GF-D8 (cell line): ENCODE measurements around the gene LHFPL2.
A peak's percentile ranks its signal among the peaks of the same experiment; 100 is the strongest.

Source experiments
- DNase-seq: peaks from one replicate; lab custom pipeline; 2025; lab: John Stamatoyannopoulos, UW

Gene LHFPL2

DNA sequence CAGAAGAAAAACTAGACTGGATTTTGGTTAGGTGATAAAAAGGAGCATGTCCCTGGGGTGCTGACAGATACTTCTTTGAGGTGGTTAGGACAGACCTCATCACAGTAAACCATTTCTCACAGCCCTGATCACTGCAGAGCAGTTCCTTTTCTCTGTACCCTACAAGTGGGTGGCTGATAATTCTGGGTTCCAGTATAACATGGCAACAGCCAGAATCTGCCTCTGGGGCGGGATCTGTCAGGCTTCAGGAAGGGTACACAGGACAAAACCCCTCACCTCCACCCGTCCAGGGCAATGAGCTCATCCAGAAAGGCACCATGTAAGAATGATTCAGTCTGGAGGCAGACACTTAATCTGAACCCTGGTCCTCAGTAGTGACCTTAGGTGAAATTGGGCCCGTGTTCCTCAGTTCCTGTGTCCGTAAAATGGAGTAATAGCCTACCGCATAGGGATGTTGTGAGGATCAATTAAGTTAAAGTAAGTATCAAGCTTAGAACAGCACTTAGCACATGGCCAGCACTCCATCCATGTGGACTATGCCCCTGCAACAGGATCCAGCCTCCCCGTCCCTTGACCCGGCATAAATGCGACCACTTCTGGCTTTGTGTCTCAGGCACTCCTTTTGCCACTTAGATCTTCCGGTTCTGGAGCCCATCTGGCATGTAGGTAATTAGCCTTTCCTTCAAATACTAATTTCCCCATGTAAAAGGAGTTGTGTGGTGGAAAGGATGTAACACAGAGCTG lies 129.2 kb downstream of the LHFPL2 start:
- DNase-seq, result no peak

DNA sequence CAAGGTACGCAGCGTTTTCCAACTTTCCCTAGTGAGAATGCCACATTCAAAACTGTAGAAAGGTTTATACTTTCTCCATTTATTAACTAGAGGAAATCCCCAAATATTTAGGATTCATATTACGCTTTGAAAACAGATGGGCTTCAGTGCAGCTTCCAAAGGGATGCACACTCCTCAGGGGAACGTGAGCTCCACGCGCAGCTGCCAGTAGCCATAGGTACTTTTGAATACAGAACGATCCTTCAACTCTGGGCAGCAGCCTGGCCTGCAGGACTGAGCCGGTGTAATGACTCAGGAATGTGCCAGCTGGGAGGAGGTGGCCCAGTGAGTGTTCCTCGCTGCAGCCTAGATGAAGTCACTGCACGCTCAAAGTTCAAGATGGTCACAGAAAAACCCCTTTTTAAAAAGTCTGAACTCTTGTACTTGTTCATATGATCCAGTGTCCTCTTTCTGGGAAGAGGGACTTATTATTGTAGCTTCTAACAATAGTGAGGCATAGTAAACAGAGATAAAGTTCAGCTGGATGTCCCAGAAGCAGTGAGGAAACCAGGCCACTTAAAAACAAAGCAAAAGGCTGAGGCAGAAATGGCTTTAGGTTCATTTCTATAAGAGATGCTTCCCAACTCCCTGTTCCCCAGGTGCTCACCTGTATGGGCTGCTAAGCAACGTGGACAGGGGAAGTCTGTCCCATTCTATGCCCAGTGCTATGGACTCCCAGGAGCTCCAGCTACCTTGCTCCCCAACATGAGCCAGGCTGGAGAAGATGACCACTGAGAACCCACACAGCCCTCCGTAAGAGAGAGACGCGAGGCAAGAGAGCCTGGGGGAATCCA lies 130.0 kb downstream of the LHFPL2 start:
- no peak for DNase-seq

DNA sequence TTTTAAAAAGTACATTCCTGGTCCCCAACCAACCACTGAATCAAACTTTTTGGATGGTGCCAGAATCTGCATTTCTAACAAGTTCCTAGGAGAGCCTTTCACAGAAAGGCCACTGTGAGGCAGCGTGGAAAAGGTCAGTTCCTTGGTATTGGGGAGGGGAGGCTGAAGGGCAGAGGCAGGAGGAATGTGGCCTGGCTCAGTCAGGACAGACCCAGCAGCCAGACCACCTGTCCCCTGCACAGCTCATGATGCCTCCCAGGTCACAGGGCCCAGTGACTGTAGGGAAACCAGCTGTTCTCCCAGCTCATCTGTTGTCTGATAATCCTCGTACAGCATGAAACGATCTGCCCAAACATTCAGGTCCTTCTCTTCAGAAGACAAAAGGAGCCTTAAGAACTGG lies 132.9 kb downstream of the LHFPL2 start:
- no peak for DNase-seq

DNA sequence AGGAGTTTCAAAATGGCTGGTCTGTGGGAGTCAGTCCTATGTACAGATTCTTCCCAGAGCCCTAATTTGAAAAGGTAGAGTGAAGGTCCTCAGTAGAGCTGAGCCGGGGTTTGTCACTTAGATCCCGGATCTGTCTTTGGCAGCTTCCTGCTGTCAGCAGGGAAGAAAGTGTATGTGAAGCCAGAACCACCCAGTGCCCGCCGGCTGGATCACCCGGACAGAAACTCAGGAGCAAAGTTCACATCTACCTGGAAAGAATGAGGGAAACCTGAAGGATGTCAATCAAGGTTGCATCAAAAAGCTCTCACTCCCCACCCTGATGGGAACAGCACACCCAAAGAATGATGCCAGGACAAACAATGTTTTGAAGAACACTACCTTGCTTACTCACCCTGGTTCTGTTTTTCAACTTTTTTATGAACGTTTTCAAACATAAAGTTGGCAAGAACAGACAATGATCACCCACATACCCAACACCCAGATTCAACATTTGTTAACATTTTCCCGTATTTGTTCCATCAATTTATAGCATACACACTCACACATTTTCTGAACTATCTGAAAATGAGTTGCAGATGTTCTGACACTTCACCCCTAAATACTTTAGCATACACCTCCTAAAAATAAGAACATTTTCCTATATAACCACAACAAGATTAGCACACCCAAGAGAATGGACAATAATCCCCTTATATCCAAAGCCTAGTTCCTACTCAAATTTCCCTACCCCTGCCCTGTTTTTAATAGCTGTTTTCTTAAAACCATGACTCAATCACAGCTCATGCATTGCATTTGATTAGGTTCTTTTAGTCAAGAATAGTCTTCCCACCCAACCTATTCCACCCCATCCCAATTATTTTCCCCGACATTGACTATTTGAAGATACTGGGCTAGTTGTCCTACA lies 133.9 kb downstream of the LHFPL2 start:
- no peak for DNase-seq

GRCh38 chr5:78513441-78513840 lies 135.1 kb downstream of the LHFPL2 start:
- DNase-seq, result no peak

GRCh38 chr5:78512435-78512834 lies 136.1 kb downstream of the LHFPL2 start:
- no peak for DNase-seq

- peak; percentile 11 for DNase-seq
These were observed 137.3 kb downstream of the LHFPL2 start for GRCh38 chr5:78511121-78511906.

DNA sequence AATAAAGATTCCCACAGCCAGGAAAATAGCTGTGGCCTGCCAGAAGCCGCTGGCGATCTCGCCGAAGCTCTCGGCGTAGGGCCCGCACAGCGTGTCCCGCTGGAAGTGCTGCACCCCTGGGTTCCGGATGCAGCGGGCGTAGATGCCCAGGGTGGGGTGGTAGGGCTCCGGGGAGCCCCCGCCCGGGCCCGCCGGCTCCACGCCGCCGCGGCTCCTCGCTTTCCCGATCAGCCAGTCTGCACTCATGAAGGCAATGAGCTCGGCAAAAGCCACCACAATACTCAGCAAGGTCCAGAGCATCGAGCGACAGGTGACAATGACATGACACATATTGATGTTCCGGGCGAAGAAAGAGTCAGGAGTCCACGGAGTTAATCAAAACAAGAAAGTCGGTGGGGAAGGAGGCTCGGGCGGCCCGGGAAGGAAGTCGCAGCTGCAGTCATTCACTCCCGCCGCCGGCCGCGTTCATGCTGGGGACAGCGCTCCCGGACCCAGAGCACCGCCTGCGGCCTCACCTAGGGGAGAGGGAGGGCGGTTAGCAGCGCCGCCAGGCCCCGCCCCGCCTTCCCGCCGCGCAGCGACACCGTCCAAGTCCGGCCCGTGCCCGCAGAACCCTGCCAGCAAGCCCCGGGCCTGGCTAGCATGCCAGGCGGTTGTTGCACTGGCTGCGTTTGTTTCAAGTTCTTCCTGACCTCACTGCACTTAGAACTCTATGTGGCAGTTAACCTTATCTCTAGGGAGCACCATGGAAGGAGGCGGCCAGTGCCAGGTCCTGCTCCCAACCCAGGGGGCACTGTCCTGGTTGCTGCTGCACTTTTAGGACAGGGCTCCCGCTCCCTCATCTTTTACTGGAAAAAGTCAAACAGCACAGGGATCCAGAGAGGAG lies 138.4 kb downstream of the LHFPL2 start:
- peak; percentile 15 for DNase-seq

- DNase-seq, result no peak
These were observed 139.3 kb downstream of the LHFPL2 start for GRCh38 chr5:78509145-78509865.

GRCh38 chr5:78508186-78508765 lies 140.3 kb downstream of the LHFPL2 start:
- no peak for DNase-seq

DNA sequence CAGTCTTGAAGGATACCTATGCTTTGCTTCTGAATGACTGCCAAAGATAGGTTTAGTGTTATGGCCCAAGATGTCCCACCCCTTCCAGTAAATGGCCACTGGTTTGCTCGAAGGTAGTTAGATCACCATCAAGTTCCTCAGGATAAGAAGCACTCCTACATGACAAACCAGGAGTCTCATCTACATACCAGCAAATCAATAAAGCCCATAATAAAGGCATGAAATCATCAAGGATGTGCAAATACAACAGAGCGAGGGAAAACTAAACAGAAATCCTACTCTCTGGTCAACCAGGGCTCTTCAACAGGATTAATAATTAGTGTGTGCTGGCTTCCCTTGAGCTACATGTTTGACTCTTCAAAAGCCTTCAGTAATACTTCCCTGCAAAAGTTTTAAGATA lies 141.0 kb downstream of the LHFPL2 start:
- DNase-seq, result no peak

GRCh38 chr5:78506261-78507024 lies 142.1 kb downstream of the LHFPL2 start:
- DNase-seq, result no peak

DNA sequence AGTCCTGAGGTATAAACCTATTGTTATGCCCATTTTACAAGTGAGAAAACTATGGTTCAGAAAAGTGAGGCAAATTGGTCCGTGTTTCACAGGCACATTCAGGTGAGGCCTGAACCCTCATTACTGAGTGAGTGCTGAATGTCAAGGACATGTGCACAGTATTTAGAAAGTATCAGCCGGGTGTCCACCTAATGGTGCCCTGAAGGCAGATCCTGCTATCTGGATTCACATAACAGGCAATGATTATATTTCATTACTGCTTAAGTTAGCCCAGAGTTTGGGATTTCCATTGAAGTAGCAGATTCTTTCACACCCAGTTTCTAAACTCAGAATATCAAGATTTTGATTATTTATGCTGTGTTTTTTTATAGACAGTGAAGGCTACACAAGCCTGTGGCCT lies 142.7 kb downstream of the LHFPL2 start:
- DNase-seq, result no peak

DNA sequence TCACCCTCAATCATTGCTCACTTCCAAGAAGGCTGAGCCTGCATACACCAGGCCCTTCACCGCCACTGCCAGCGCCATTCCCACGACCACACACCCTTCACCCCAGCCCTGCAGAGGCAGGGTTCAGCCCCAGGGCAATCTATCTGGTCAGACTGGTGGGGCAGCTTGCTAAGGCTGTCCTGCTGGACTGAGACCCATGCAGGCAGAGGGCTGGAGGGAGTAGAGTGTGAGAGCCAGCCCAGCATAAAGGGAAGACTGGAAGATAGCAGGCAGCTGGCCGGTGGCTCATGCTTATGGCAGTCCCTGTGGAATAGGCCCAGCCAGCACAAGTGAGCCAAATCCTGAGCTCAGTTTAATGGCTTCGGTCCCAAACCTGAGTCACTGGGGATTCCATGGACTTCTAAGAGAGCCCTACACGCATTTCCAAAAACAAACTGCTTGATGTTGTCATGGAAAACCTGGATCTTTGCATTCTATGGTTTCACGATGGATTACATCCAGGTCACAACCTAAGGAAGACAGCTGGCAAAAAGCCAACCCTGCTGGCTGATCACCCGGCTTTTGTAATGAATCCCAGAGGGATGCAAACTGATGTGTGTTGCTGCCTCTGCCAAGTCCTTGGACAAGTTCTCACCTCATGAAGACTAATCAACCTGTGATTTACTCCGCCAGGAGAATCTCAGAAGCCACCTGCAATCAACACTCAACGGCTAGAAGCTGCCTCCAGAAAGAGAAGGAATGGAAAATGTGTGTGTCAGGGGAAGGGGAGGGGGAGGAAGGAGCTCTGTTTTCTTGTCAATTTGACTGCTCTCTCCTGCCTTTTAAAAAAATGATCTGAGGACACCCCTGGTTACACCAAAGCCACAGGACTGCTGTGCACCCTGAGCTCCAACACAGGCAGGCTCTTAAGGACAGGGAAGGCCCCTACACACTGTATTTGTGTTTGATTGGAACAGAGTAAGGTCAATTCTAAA lies 143.6 kb downstream of the LHFPL2 start:
- no peak for DNase-seq

- DNase-seq, result no peak
These were observed 144.5 kb downstream of the LHFPL2 start for GRCh38 chr5:78503958-78504653.

DNA sequence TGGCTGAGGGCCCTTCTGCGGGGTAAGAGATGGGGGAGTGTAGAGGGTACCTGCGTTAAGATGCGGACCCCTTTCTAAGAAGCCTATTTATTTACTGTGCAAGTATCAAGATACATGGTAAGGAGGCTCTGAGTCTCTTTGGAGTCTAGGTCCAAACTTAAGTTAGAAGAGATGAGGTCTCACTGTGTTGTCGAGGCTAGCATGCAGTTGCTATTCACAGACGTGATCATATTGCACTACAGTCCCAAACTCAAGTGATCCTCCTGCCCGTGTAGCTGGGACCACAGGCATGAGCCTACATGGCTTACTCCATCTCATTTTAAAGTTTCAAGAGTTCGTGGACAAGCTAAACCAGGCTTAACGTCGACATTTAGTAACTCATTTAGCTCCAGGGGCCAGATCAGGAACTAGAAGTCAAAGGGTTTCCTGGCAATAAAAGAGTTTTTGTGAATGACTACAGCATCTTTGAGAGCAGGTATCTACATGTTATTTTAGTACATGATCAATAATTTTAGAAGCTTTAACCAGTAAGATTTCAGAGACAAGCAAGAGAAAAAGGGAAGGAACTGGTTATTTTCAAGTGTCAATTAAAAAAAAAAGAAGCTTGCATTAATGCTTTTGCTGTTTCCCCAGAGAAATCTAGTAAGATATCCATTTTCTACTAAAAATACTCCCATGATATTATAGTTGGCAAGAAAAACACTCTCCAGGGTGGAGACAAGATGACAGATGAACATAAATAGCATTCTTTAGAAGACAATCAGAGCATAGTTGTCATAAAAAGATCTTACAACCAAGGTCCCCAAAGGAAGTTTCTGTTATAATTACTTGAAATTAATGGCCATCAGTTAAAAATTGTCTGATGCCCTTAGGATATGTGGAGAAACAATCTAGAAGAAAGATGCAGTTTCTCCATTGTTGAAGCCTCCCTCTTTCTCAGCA lies 146.9 kb downstream of the LHFPL2 start:
- DNase-seq, result no peak
